ENCODE data around the gene DRC1. TPM values are rescaled to one million over a fixed set of nuclear protein-coding genes. Genes with fewer than 3 reads are reported as not detected.
"Not testable (repeated sequence)": the region's sequence is repeated elsewhere in the genome, so short reads cannot be mapped to it uniquely, and the experiment has no call there.

Gene DRC1
- total RNA-seq (not detected), polyA plus RNA-seq (not detected)

DNA sequence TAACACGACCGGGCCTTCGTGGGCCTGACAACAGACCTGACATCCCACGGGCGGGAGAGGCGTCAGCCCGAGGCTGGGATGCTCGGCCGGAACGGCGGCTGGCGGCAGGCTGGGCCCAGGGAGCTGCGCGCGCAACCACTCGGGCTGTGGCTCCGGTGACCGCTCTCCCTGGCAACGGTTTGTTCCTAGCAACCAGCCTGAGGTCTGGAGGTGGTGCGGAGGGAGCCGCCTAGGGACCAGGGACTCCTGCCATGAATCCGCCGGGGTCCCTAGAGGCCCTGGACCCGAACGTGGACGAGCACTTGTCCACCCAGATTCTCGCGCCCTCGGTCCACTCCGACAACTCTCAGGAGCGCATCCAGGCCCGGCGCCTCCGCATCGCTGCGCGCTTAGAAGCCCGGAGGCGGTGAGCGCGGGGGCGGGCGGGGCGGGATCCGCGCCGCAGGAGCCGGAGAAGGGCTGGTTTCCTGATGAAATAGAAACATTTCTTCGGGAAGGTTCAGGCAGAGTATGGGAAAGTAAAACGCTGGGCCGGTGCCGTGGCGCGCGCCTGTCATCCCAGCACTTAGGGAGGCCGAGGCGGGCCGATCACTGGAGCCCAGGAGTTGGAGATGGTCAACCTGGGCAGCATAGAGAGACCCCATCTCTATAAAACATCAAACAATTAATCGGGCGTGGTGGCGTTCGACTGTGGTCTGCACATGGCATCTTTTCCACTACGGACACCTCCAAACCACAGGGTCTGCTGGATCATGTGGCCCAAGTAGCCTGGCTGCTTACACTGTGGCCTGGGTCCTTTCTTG is at the start of gene DRC1:
DRC1 (plus strand) TSS at position 182 of the 803 bp plus-strand sequence; CDS start at position 252, 70 bp downstream.
- H3K9me3 Mint-ChIP-seq = no peaks in the 10 kb centered on the region
- no peak for ATAC-seq (ENCODE audit: low read depth in 2 of 2)

GRCh38 chr2:26352892-26353291 is 48.8 kb upstream of the DRC1 start:
- no peak overlapping the region for H3K4me3 Mint-ChIP-seq
- peaks cover 19% of the 10 kb centered on the region for H3K4me1 ChIP-seq (ENCODE audit: control insufficient read depth, insufficient read depth, low read length, poor library complexity, severe bottlenecking)
- peaks cover 4% of the 10 kb centered on the region for H3K36me3 ChIP-seq (ENCODE audit: control insufficient read depth, insufficient read depth, low read length)
- peak; percentile 71 to 72 for ATAC-seq (ENCODE audit: low read depth in 2 of 2)
- H3K9me3 ChIP-seq (ENCODE audit: control insufficient read depth in 2 of 2, low read length in 2 of 2) = no peaks in the 10 kb centered on the region
- H3K27ac Mint-ChIP-seq = peak overlapping the region in 1 of 3 donors; percentile 96
- no peaks in the 10 kb centered on the region for H3K9me3 Mint-ChIP-seq
- peaks cover 16% of the 10 kb centered on the region for H3K36me3 Mint-ChIP-seq
- H3K4me1 Mint-ChIP-seq = peaks cover 42 to 83% (median 53%) of the 10 kb centered on the region in 4 donors
- no peak overlapping the region for H3K4me3 ChIP-seq (ENCODE audit: low read depth, low read length)
- no peaks in the 10 kb centered on the region for H3K27me3 ChIP-seq (ENCODE audit: control insufficient read depth, insufficient read depth, low read length)
- H3K27me3 Mint-ChIP-seq = no peaks in the 10 kb centered on the region
- no peak overlapping the region for H3K27ac ChIP-seq (ENCODE audit: insufficient read depth, low read length, poor library complexity, severe bottlenecking)
- no peak for DNase-seq

More for the DNA sequence above, at the start of gene DRC1:
- Histone ChIP-seq H3K36me3 (ENCODE audit: control insufficient read depth, insufficient read depth, low read length) (no peaks in the 10 kb centered on the region), H3K4me1 (ENCODE audit: control insufficient read depth, insufficient read depth, low read length, poor library complexity, severe bottlenecking) (peaks cover 7% of the 10 kb centered on the region), H3K9me3 (ENCODE audit: control insufficient read depth in 2 of 2, low read length in 2 of 2) (no peaks in the 10 kb centered on the region), H3K4me3 (ENCODE audit: low read depth, low read length) (no peak within 1 kb of the TSS), H3K27ac (ENCODE audit: insufficient read depth, low read length, poor library complexity, severe bottlenecking) (no peak within 1 kb of the TSS), H3K27me3 (ENCODE audit: control insufficient read depth, insufficient read depth, low read length) (peaks cover 2% of the 10 kb centered on the region)
- DNase-seq = peak in 1 of 3 donors; percentile 36
- Mint-ChIP-seq H3K4me1 (peaks cover 3 to 6% (median 5%) of the 10 kb centered on the region in 4 donors), H3K27ac (no peak within 1 kb of the TSS), H3K36me3 (peaks cover 3% of the 10 kb centered on the region), H3K27me3 (peaks cover 16% of the 10 kb centered on the region), H3K4me3 (no peak within 1 kb of the TSS)

GRCh38 chr2:26354469-26354868 is 47.3 kb upstream of the DRC1 start:
- not testable (repeated sequence) for DNase-seq; H3K4me1 ChIP-seq (ENCODE audit: control insufficient read depth, insufficient read depth, low read length, poor library complexity, severe bottlenecking); H3K9me3 Mint-ChIP-seq; H3K27me3 Mint-ChIP-seq; H3K36me3 ChIP-seq (ENCODE audit: control insufficient read depth, insufficient read depth, low read length); H3K27ac ChIP-seq (ENCODE audit: insufficient read depth, low read length, poor library complexity, severe bottlenecking); H3K4me3 ChIP-seq (ENCODE audit: low read depth, low read length); H3K27ac Mint-ChIP-seq; H3K9me3 ChIP-seq (ENCODE audit: control insufficient read depth in 2 of 2, low read length in 2 of 2); ATAC-seq (ENCODE audit: low read depth in 2 of 2); H3K4me3 Mint-ChIP-seq; H3K27me3 ChIP-seq (ENCODE audit: control insufficient read depth, insufficient read depth, low read length)
- Mint-ChIP-seq H3K4me1 (peaks cover 45 to 84% (median 57%) of the 10 kb centered on the region in 4 donors), H3K36me3 (peaks cover 17% of the 10 kb centered on the region)

DNA sequence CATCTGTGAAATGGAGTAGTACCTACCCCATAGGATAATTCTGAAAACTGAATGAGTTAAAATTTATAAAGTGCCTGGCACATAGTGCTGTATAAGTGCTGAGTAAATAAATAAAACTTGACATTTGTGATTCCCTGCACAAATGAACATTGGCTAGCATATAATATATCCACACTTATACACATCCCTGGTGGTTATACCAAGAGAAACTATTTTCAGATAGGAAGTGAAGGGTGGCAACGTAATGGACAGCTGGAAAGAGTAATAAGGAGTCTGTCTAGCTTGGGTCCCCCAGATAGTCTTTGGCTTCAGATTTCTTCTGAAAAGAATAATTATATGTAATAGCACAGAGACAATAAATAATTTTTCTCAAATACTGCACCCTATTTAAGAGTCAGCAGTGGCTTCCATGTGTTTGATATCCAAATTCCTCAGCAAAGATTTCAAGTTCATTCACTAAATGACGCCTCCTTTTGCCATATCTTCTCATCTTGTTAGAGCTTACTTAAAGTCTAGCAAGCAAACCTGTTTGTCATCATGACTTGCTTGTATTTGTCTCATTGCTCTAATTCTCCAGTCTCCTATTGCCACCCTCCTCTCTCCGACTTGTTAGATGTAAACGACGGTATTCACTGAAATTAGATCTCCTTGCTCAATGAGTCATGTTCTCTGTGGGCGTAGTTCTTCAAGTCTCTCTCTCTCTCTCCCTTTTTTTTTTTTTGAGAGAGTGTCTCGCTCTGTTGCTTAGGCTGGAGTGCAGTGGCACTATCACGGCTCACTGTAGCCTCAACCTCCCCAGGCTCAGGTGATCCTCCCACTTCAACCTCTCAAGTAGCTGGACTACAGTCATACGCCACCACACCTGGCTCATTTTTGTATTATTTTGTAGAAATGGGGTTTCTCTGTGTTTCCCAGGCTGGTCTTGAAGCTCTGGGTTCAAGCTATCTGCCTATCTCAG is 46.4 kb upstream of the DRC1 start:
- H3K4me3 Mint-ChIP-seq = peak overlapping the region in 1 of 4 donors; percentile 1
- DNase-seq = peak in 1 of 3 donors; percentile 60
- ATAC-seq (ENCODE audit: low read depth in 2 of 2) = peak; percentile 48 to 50
- peaks cover 53 to 87% (median 64%) of the 10 kb centered on the region in 4 donors for H3K4me1 Mint-ChIP-seq
- Histone ChIP-seq H3K36me3 (ENCODE audit: control insufficient read depth, insufficient read depth, low read length) (peaks cover 4% of the 10 kb centered on the region), H3K27me3 (ENCODE audit: control insufficient read depth, insufficient read depth, low read length) (no peaks in the 10 kb centered on the region), H3K27ac (ENCODE audit: insufficient read depth, low read length, poor library complexity, severe bottlenecking) (no peak overlapping the region), H3K4me1 (ENCODE audit: control insufficient read depth, insufficient read depth, low read length, poor library complexity, severe bottlenecking) (peaks cover 9% of the 10 kb centered on the region), H3K9me3 (ENCODE audit: control insufficient read depth in 2 of 2, low read length in 2 of 2) (no peaks in the 10 kb centered on the region), H3K4me3 (ENCODE audit: low read depth, low read length) (peak overlapping the region; percentile 21)
- H3K36me3 Mint-ChIP-seq = peaks cover 17% of the 10 kb centered on the region
- peak overlapping the region in 2 of 3 donors; percentile 6 to 47 for H3K27ac Mint-ChIP-seq
- no peaks in the 10 kb centered on the region for H3K9me3 Mint-ChIP-seq
- no peaks in the 10 kb centered on the region for H3K27me3 Mint-ChIP-seq

DNA sequence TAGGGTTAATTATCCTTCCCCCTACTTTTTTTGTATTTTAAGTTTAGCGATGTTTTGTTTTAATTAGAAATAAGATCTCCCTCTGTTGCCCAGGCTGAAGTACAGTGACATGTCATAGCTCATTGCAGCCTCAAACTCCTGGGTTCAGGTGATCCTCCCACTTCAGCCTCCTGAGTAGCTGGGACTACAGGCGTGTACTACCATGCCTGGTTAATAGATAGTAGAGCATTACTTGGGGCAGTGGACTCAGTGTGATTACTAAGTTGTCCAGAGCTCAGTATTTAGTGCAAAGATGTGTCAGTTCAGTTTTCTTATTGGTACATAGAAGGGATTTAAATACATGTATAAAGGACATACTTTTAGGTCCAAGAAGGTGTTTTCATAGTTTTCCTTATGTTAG is 45.6 kb upstream of the DRC1 start:
- no peaks in the 10 kb centered on the region for H3K27me3 Mint-ChIP-seq
- peaks cover 57 to 88% (median 62%) of the 10 kb centered on the region in 4 donors for H3K4me1 Mint-ChIP-seq
- Histone ChIP-seq H3K27ac (ENCODE audit: insufficient read depth, low read length, poor library complexity, severe bottlenecking) (no peak overlapping the region), H3K27me3 (ENCODE audit: control insufficient read depth, insufficient read depth, low read length) (no peaks in the 10 kb centered on the region), H3K9me3 (ENCODE audit: control insufficient read depth in 2 of 2, low read length in 2 of 2) (no peaks in the 10 kb centered on the region), H3K4me1 (ENCODE audit: control insufficient read depth, insufficient read depth, low read length, poor library complexity, severe bottlenecking) (peaks cover 9% of the 10 kb centered on the region), H3K36me3 (ENCODE audit: control insufficient read depth, insufficient read depth, low read length) (peaks cover 4% of the 10 kb centered on the region), H3K4me3 (ENCODE audit: low read depth, low read length) (no peak overlapping the region)
- no peak for ATAC-seq (ENCODE audit: low read depth in 2 of 2)
- H3K9me3 Mint-ChIP-seq = no peaks in the 10 kb centered on the region
- peak overlapping the region in 2 of 3 donors; percentile 47 to 88 for H3K27ac Mint-ChIP-seq
- peaks cover 17% of the 10 kb centered on the region for H3K36me3 Mint-ChIP-seq
- no peak for DNase-seq
- peak overlapping the region in 1 of 4 donors; percentile 18 for H3K4me3 Mint-ChIP-seq

DNA sequence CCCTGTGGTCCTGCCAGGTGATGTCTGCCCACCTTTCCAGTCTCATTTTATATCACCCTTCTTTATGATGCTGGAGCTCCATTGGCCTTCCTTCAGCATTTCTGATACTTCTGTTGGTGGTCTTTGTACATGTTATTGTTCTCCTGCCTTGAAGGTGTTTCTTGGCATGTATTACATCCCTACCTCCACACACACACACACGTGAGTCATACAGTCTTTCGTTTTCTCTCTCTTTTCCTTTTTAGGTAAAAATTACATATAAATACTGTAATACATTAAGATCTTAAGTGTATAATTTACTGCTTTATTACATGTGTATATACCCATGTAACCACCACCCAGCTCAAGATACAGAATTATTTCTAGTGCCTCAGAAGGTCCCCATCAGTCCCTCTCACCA is 44.9 kb upstream of the DRC1 start:
- Mint-ChIP-seq H3K4me1 (peaks cover 52 to 86% (median 62%) of the 10 kb centered on the region in 4 donors), H3K27me3 (no peaks in the 10 kb centered on the region), H3K27ac (peak overlapping the region in 2 of 3 donors; percentile 5 to 60), H3K4me3 (peak overlapping the region in 1 of 4 donors; percentile 20), H3K36me3 (peaks cover 12% of the 10 kb centered on the region), H3K9me3 (no peaks in the 10 kb centered on the region)
- peaks cover 2% of the 10 kb centered on the region for H3K36me3 ChIP-seq (ENCODE audit: control insufficient read depth, insufficient read depth, low read length)
- ATAC-seq (ENCODE audit: low read depth in 2 of 2) (no peak), DNase-seq (no peak)
- H3K4me1 ChIP-seq (ENCODE audit: control insufficient read depth, insufficient read depth, low read length, poor library complexity, severe bottlenecking) = peaks cover 9% of the 10 kb centered on the region
- no peak overlapping the region for H3K4me3 ChIP-seq (ENCODE audit: low read depth, low read length)
- H3K27me3 ChIP-seq (ENCODE audit: control insufficient read depth, insufficient read depth, low read length) = no peaks in the 10 kb centered on the region
- no peak overlapping the region for H3K27ac ChIP-seq (ENCODE audit: insufficient read depth, low read length, poor library complexity, severe bottlenecking)
- no peaks in the 10 kb centered on the region for H3K9me3 ChIP-seq (ENCODE audit: control insufficient read depth in 2 of 2, low read length in 2 of 2)

- Histone ChIP-seq H3K9me3 (ENCODE audit: control insufficient read depth in 2 of 2, low read length in 2 of 2) (no peaks in the 10 kb centered on the region), H3K27ac (ENCODE audit: insufficient read depth, low read length, poor library complexity, severe bottlenecking) (no peak overlapping the region), H3K4me1 (ENCODE audit: control insufficient read depth, insufficient read depth, low read length, poor library complexity, severe bottlenecking) (peaks cover 15% of the 10 kb centered on the region), H3K36me3 (ENCODE audit: control insufficient read depth, insufficient read depth, low read length) (no peaks in the 10 kb centered on the region), H3K27me3 (ENCODE audit: control insufficient read depth, insufficient read depth, low read length) (no peaks in the 10 kb centered on the region), H3K4me3 (ENCODE audit: low read depth, low read length) (no peak overlapping the region)
- peaks cover 54 to 76% (median 66%) of the 10 kb centered on the region in 4 donors for H3K4me1 Mint-ChIP-seq
- H3K27ac Mint-ChIP-seq = peak overlapping the region; percentile 63 to 82 (median 64)
- ATAC-seq (ENCODE audit: low read depth in 2 of 2) (no peak), DNase-seq (no peak)
- peaks cover 10% of the 10 kb centered on the region for H3K36me3 Mint-ChIP-seq
- peak overlapping the region in 1 of 4 donors; percentile 17 for H3K4me3 Mint-ChIP-seq
- no peaks in the 10 kb centered on the region for H3K9me3 Mint-ChIP-seq
- no peaks in the 10 kb centered on the region for H3K27me3 Mint-ChIP-seq
Measured at GRCh38 chr2:26359886-26360473, 41.7 kb upstream of the DRC1 start.
